ENCODE measurements around the gene CFAP54.
"Not testable (repeated sequence)": the region's sequence is repeated elsewhere in the genome, so short reads cannot be mapped to it uniquely, and the experiment has no call there.

Gene CFAP54, protein sequence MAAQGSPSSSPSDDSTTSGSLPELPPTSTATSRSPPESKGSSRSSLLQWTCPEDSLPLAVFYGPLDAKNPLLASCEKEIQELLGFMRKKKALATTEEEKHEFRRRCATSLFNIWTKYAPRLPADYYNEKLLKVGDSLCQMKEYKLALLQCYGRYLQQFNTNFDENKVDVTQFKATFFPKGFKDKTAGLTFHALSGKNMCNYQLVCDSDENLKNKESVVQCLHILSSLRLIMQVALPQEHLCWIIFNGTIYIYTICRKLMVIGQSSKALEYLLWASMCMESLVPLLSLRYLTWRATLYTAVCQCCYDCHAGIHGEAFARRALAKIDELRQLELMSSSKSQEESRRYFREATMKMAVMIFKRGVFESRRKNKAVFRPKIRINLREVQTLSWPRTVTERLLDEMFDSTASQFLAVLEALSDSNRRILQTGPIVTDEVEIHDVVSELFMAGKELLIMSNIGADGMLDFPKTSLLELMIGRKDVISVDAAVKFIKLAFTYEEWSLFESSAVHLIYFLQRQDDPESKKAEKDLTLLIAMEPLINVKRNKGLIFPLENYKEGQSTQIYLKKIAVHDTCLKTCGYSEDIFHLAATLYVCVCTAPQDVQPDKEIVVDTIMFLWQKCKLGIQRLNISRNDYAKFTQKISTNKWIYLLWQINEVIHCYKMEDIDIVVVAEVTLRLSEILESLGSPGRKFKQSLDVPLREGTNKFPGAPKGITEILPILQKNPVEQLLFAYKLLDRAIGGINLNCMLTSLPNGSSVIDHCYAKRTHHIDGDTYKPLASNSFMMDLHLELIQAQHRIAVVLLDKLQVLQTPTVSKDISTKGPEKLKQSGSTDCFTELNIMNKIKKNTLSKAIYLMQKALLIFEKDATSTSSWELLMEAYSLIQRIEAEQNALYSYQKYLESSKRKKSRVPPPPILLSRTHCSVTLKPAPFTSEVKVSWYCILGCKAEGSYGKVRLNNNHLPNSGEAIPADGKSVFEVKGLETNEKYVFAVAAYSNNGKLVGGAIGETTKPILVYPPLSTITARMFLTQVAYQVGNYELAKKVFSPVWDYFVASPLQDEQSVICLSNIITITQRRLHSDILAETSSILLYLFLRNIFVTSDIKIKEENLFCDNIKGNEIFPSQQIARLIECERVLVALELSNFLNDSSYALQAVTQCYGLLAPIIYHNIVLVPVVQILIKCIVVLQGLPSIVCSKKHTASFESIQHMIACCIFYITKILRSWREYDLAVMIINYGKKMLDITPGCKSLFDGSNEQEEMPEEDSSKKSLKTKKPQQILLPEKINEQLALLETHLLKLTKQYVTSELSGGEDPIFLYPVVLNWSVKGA (N-terminal part only)

DNA sequence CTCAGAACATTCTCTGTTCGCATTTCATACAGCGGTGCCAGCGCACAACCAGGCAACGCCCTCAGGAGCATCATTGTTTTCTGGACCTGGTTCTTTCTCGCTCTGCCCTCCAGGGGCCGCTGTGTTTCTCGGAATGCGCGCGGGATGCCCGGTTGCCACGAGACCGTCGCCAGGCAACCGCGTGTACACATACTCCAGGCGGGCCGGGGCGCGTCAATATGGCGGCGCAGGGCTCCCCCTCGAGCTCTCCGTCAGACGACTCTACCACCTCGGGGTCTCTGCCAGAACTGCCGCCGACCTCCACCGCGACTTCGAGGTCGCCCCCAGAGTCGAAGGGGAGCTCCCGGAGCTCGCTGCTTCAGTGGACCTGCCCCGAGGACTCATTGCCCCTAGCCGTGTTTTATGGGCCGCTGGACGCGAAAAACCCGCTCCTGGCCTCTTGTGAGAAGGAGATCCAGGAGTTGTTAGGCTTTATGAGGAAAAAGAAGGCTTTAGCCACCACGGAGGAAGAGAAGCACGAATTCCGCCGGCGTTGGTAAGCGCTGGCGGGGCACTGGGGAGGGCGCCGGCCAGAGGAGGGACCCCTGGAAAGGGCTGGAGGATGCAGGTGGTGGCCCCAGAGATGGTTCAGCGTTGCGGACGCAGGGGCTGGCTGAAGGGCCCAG is at the start of gene CFAP54:
TSS of gene CFAP54 (plus strand) at position 186 of the 665 bp plus-strand sequence. CDS start at position 219, 33 bp downstream.
- no peak for DNase-seq (ENCODE audit: low spot score)

DNA sequence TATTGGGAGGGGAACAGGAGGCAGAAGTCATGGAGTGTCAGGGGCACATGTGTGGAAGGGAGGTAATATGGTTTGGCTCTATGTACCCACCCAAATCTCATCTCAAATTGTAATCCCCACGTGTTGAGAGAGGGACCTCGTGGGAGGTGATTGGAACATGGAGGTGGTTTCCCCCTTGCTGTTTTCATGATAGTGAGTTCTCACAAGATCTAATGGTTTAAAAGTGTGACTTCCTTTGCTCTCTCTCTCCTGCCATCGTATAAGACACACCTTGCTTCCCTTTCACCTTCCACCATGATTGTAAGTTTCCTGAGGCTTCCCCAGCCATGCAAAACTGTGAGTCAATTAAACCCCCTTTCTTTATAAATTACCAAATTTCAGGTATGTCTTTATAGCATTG is 47.6 kb upstream of the CFAP54 start:
- no peak for DNase-seq (ENCODE audit: low spot score)

DNA sequence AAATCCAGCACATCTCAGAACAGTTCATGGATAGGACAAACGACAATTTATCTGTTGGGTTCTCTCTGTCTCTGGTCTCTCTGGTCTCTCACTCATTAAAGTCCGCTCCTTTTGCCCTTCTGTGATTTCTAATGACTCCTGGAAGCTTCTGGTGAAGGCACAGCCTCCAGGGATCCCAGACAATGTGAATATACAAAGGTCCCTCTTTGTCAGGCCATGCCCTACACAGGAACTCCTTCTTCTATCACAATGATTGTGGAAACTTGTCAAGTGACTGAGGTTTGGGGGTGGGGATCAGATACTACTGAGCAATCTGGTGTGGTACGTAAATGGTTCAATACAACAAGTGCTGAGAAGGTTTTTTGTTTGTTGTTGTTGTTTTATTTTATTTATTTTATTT is 46.5 kb upstream of the CFAP54 start:
- DNase-seq (ENCODE audit: low spot score): no peak

DNA sequence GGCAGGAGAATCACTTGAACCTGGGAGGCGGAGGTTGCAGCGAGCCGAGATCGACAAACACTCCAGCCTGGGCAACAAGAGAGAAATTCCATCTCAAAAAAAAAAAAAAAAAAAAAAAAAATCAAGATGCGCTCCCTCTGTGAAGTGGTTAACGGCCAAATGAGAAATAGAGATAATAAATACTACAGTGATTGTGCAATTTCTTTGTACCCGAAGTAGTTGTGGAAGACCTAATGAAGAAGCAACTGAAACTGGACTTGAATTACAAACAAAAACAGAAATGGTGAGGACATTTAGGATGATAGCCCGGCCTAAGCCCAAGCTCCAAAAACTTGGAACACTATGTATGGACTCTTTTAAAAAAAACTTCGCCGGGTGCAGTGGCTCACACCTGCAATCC is 45.0 kb upstream of the CFAP54 start:
- DNase-seq (ENCODE audit: low spot score): no peak

DNA sequence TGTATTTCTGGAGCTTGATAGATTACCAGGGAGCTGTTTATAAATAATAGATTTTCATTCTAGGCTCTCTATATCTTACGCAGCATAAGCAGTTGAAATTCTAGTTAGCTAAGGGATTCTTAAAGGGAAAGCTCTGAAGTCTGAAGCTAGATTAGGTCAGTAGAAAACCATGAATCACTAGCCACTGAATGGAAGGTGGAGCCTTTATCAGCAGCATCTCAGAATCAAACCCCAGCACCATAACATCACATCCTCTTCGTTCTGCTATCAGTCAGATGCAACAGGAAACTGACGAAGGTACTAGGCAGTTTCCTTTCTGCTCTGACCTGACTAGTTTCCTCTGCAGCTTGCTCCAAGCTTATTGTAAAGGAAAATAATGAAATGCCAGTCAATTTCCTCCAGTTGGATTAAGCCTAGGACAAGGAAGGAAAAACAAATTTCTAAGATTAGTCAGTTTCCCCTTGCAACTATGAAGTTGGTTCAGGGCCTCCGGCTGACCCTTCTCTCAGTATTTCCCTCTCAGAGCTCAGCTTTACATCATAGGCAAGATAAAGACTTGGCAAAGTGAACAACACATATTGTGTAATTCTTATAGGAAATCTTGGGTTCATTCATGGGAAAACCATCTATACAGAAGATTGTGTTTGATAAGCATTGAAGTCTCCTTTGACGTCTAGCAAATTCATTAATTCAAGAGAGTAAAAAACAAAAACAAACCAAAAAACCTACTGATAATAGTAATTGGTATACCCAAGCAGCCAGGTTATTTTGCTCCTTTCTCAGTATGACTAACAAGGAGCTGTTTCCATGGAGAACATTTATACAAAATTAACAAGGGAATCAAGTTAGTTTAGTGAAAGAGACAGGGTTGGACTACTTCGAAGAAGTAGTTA is 43.4 kb upstream of the CFAP54 start:
- DNase-seq (ENCODE audit: low spot score): peak; percentile 98

DNA sequence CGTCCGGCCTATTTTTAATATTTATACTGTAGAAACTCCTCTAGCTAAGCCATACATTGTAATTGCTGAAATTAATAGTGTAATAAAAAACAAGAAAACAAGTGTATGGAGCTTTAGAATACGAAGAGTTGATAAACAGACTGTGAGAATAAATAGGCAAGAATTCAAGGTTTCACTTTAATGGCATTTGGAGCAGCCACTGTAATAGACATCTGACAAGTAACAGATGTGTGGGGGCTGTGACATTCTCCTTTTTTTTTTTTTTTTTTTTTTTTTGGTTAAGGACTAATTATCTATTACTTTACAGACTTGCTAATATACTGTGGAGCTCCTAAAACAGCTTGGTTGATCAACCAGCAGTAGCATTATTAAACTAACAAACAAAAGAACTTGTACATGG is 42.1 kb upstream of the CFAP54 start:
- DNase-seq (ENCODE audit: low spot score): no peak

DNA sequence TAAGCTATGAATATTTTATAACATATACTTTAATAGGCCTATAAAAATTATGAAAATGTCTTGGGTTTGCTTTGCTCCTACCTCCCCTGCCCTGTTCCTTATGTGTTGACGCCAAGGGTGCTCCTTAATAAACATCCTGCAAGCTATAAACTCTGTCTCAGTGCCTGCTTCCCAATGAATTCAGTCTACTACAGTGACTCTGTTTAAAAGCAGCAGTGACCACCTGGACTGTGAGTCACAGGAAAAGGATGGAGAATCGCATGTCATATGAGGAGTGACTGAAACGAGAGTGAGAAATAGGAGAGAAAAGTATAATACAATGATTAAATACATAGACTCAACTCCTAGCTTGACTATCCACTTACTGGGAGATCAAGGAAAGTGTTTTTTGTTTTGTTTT is 41.1 kb upstream of the CFAP54 start:
- DNase-seq (ENCODE audit: low spot score): peak; percentile 96

DNA sequence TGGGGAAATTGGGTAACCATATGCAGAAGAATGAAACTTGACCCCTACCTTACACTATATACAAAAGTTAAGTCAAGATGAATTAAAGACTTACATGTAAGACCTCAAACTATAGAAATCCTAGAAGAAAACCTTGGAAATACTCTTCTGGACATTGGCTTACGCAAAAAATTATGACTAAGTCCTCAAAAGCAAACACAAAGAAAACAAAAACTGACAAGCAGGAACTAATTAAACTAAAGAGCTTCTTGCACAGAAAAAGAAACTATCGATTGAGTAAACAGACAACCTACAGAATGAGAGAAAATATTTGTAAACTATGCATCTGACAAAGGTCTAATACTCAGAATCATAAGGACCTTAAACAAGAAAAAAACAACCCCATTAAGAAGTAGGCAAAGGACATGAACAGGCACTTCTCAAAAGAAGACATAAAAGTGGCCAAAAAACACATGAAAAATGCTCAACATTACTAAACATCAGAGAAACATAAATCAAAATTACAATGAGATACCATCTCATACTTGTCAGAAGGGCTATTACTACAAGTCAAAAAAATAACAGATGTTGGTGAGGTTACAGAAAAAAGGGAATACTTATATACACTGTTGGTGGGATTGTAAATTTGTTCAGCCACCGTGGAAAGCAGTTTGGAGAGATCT is 37.0 kb upstream of the CFAP54 start:
- DNase-seq (ENCODE audit: low spot score): no peak

DNA sequence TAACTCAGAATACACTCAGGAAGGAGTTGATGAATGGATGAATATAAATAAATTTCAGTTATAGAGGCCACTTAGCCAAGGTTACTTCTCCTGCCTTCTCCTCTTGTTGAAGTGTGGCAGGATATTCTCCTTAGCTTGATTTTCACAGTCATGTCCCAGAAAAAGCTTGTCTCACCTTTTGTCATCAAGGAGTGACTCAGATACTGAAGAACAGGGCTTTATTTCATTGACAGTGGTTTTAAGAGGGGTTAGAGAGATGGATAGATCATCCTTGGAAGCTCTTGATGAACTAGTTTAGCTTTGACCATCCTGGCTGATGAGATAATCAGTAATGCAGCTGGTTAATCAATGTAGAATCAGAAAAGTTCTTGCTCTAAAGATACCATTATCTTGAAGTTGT is 35.0 kb upstream of the CFAP54 start:
- DNase-seq (ENCODE audit: low spot score): peak; percentile 79

DNA sequence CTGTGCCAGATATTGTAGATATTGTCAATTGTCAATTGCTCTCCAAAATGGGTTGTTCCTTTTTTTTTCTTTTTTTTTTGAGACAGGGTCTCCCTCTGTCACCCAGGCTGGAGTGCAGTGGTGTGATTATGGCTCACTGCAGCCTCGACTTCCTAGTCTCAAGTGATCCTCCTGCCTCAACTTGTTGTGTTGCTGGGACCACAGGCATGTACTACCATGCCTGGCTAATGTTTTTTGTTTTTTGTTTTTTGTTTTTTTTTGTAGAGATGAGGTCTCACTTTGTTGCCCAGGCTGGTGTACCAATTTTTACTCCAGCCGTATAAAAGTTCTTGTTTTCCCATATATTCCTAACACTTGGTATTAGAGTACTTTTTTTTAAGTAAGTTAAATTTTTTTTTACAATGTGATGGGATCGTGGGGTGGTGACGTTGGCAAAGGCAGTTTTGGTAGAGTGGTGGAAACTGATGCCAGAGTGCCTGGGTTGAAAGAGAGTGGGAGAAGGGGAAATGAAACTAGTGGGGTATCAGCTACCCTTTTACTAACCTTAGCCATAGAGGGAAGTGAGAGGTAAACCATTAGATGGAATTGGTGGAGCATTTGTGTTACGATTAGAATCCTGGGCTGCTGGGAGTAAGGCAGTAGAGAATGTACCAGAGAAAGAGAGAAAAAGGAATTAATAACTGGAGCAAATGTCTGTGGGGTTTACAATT is 33.0 kb upstream of the CFAP54 start:
- DNase-seq (ENCODE audit: low spot score): no peak

DNA sequence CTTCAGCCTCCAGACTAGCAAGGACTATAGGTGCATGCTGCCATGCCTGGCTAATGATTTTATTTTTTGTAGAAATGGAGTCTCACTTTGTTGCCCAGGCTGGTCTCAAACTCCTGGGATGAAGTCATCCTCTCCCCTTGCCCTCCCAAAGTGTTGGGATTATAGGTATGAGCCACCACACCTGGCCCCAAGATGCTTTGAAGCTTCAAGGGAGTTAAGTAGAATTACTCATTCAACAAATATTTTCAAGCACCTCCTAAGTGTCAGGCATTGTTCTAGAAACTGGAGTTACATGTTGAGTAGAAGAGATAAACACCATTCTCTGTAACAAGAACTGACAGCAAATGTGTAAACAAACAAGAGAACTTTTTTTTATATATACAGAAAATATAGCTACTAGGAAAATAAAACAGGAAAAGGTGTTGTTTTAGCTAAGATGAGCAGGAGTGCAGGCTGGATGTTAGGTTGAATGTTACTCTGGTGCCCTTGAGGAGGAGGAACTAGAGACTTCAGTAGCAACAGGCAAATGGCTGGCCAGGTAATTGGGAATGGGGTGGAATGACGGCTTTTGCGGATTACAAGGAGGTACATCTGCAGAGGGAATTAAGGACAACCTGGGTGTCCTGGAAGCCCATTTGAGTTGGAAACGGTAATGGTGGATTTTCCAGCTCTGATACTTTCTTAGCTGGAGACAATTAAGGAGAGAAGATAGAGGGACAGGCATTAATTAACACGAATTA is 32.0 kb upstream of the CFAP54 start:
- DNase-seq (ENCODE audit: low spot score): no peak

DNA sequence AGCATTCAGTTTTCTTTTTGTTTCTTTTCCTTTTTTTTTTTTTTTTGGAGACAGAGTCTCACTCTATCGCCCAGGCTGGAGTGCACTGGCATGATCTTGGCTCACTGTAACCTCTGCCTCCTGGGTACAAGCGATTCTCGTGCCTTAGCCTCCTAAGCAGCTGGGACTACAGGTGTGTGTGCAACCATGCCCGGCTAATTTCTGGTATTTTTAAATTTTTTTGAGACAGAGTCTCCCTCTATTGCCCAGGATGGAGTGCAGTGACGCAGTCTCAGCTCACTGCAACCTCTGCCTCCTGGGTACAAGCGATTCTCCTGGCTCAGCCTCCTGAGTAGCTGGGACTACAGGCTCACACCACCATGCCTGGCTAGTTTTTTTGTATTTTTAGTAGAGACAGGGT is 30.1 kb upstream of the CFAP54 start:
- not testable (repeated sequence) for DNase-seq (ENCODE audit: low spot score)

DNA sequence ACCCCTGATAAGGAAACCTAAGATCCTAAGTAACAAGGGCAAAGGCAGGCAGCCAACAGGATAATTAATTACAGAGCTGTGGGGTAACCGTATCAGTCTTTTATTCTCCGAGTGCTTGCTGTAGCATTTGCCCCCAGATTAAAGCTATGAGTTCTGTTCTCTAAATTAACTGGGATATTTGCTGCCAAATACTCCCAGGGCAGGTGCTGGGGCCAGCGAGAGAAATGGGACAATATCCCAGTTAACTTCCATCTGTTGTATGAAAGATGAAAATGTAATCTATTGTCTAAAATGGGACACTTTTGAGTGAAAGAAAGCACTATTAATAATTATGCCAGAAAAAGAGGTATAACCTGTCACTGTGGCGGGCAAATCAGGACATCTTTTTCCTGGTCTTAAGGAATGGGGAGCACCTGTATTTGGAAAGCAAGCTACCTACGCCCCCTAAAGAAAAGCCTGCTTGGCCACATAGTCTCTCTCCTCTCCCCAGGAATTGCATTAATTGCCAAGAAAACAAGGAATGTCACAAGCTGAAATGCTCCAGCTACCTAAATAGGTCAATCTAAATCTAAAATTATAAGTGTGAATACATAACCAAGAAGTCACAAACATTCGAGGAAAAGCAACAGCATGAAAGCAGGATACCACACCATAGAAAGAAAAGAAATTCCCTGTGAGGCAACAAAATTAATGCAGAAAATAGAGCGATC is 26.7 kb upstream of the CFAP54 start:
- DNase-seq (ENCODE audit: low spot score): no peak

DNA sequence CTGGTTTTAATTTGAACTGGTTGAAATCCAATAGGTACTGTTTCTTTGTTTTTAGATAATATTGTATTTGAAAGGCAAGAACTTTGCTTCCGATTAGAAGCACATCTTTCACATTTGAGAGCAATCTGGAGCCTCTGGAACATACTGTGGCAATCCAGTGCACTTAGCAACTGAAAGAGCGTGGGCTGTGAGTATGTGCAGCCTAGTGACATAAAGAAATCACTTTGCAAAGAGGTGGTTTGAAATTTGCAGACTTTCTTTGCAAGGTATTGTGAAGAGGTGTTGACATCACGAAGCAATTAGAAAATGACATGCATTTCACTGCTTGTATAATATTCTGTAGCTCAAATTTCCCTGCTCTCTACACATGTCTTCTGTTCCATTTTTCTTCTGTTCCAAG is 23.5 kb upstream of the CFAP54 start:
- no peak for DNase-seq (ENCODE audit: low spot score)

DNA sequence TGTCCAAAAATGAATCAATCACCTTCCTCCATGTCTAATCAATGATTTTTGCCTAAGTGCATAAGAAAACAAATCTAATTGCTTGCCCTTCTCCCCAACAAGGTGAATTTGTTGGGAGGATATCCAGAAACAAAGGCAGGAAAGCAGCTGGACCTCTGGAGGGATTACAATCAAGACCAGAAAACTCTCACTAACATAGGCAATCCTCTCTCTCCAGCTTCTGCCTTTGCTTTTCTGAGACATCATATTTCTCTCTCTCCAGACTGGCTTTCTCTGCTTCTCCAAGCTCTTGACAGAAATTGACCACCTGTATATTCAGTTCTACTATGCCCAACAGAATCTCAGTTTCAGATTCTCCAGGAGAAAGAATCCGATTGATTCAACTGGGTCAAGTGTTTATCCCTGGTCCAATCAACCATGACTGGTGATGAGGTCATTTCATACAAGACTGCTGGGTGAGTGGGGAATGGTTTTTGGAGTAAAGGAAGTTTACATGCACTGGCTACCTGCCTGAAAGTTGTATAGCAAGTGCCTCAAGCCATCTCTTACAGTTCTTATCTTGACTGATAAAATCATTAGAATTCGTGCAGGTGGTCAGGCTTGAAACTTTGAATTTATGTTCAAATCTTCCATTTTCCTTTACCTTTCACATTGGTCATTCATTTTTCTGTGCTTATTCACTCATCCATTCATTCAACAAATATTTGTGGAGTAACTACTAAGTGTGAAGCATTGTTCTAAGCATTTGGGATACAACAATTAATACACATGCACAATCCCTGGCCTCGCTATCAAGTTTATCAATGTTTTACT is 22.2 kb upstream of the CFAP54 start:
- DNase-seq (ENCODE audit: low spot score): peak; percentile 55

DNA sequence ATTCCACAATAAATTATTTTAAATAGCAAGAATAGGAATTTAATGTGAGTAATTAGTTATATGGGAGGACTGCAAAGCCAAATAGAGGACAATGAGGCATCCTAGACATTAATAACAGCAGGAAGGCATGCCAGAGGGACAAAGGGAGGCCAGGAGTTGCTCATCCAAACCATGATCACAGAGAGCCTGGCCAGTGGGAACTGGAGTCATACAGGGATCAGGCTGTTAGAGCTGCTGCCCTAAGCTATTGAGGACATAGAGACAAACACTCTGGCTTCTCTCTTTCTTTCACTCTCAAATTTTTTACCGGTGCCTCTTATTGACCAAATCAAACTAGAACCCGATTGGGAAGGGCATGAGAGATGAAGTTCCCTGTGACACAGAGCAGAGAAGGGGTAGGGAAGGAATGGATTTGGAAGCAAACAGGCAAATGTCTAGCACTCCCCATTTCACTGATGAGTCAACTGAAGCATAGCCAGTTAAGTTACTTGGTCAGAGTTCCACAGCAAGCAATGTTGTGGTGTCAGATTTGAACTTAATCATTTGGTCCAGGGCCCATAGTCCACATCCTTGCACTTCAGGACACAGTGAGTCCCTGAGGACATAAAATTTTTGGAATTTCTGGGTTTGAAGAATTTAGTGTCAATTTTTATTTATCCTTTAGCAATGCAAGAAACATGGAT is 17.9 kb upstream of the CFAP54 start:
- peak; percentile 52 for DNase-seq (ENCODE audit: low spot score)

DNA sequence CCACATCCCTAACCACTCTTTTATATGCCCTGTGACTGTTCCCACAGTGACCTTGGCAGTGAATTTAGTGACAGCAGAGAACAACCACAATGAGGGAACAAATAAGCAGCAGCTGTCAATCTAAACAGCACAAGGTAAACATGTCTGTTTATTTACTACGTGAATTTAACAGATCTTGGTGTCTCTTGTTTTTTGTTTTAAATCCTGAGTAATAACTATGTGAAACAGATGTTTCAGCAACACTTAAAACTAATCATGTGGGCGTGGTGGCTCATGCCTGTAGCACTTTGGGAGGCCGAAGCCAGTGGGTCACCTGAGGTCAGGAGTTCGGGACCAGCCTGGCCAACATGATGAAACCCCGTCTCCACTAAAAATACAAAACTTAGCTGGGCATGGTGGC is 17.0 kb upstream of the CFAP54 start:
- no peak for DNase-seq (ENCODE audit: low spot score)

Data from RKO (cell line).